Uterus (tissue), 4 donors: ENCODE data around the gene SCN4A. TPM values are rescaled to one million over a fixed set of nuclear protein-coding genes. Genes with fewer than 3 reads are reported as not detected.
"Not testable (repeated sequence)": the region's sequence is repeated elsewhere in the genome, so short reads cannot be mapped to it uniquely, and the experiment has no call there.

Source experiments
- DNase-seq, 2 donors: peaks; one replicate each; pipeline ENCODE4 v3.0.0-alpha.2; 2019 to 2020
- H3K27ac ChIP-seq, 2 donors: fragments of 200-600 bp; sonication (generic); 1 replicate in 1 of 2; 2 replicates in 1 of 2; pipeline ENCODE4 v1.5.1; 2016 to 2018
- H3K27me3 ChIP-seq, 2 donors: fragments of 200-600 bp; sonication (generic); one replicate each; pipeline ENCODE4 v1.5.1; 2018 to 2019; ENCODE audit warnings: control low read depth in 1 of 2
- H3K36me3 ChIP-seq, 2 donors: fragments of 200-600 bp; sonication (generic); one replicate each; pipeline ENCODE4 v1.5.1; 2019; ENCODE audit warnings: control low read depth in 1 of 2
- H3K4me1 ChIP-seq, 2 donors: fragments of 200-600 bp; sonication (generic); one replicate each; pipeline ENCODE4 v1.5.1; 2018 to 2019; ENCODE audit warnings: control low read depth in 1 of 2
- H3K4me3 ChIP-seq, 2 donors: fragments of 200-600 bp; sonication (generic); 1 replicate in 1 of 2; 2 replicates in 1 of 2; pipeline ENCODE4 v1.5.1; 2018 to 2019; ENCODE audit warnings: mild to moderate bottlenecking in 1 of 2
- H3K9me3 ChIP-seq, 2 donors: fragments of 200-600 bp; sonication (generic); one replicate each; pipeline ENCODE4 v1.5.1; 2019; ENCODE audit warnings: control low read depth in 1 of 2
- CTCF ChIP-seq, 4 experiments: fragments of 200-600 bp in 2 of 4; fragments of 450-650 bp in 2 of 4; sonication (generic) in 2 of 4; IDR thresholded peaks; one replicate each; pipeline ENCODE4 v1.5.1; 2016 to 2019; ENCODE audit warnings: antibody characterized with exemption in 4 of 4, mild to moderate bottlenecking in 2 of 4, moderate library complexity in 1 of 4
- POLR2A ChIP-seq, 2 donors: fragments of 450-650 bp; IDR thresholded peaks; one replicate each; pipeline ENCODE4 v1.6.1; 2016; ENCODE audit warnings: antibody characterized with exemption in 2 of 2, mild to moderate bottlenecking in 1 of 2, moderate library complexity in 1 of 2
- intact Hi-C: fragments of 100-400 bp; cut with DNase I; formaldehyde crosslinking; loops from one replicate; pipeline ENCODE4 v1.15.1; 2023; ENCODE audit warnings: low total_unique reads
- total RNA-seq, 4 donors: library from RNA; depleted of rRNA in 3 of 4; stranded (reverse); fragments of >200 nt in 3 of 4; gene quantifications; one replicate each; pipeline versions ENCODE4 v1.1.0 to v1.2.4, GENCODE V29; 2014 to 2023
- donor health status: DM: yes; HTN: yes; CAD: no.

Gene SCN4A
- total RNA-seq, 4 donors from 2014 or later = 0.14 to 0.24 TPM; not detected in 2

GRCh38 chr17:63918305-63918704 is 54.4 kb downstream of the SCN4A start:
- Histone ChIP-seq H3K36me3 (no peaks in the 10 kb centered on the region), H3K4me1 (no peaks in the 10 kb centered on the region), H3K27me3 (no peaks in the 10 kb centered on the region), H3K27ac (no peak overlapping the region), H3K4me3 (no peak overlapping the region), H3K9me3 (no peaks in the 10 kb centered on the region)
- DNase-seq = no peak
- no peak for TF ChIP-seq CTCF (IDR thresholded peaks at IDR 0.05)
- TF ChIP-seq POLR2A (IDR thresholded peaks at IDR 0.05) = no peak
- intact Hi-C loops = loop anchor here (10.0 kb wide), 1 partner anchor 216 kb away; the partner anchor contains the start of gene ERN1

GRCh38 chr17:63917646-63918045 is 55.1 kb downstream of the SCN4A start:
- H3K4me1 ChIP-seq = no peaks in the 10 kb centered on the region
- H3K9me3 ChIP-seq = no peaks in the 10 kb centered on the region
- H3K27me3 ChIP-seq = no peaks in the 10 kb centered on the region
- DNase-seq = no peak
- no peaks in the 10 kb centered on the region for H3K36me3 ChIP-seq
- H3K27ac ChIP-seq = no peak overlapping the region
- no peak overlapping the region for H3K4me3 ChIP-seq
- intact Hi-C loops = loop anchor here (10.0 kb wide), 1 partner anchor 217 kb away; the partner anchor contains the start of gene ERN1
- TF ChIP-seq POLR2A (IDR thresholded peaks at IDR 0.05) (no peak), CTCF (IDR thresholded peaks at IDR 0.05) (no peak)

GRCh38 chr17:63917206-63917605 is 55.5 kb downstream of the SCN4A start:
- not testable (repeated sequence) for H3K9me3 ChIP-seq, H3K4me1 ChIP-seq, H3K36me3 ChIP-seq, DNase-seq, H3K27ac ChIP-seq, H3K4me3 ChIP-seq, H3K27me3 ChIP-seq
- intact Hi-C loops = loop anchor here (10.0 kb wide), 1 partner anchor 218 kb away; the partner anchor contains the start of gene ERN1

GRCh38 chr17:63916566-63917185 is 56.0 kb downstream of the SCN4A start:
- TF ChIP-seq POLR2A (IDR thresholded peaks at IDR 0.05) (no peak), CTCF (IDR thresholded peaks at IDR 0.05) (no peak)
- H3K27ac ChIP-seq = no peak overlapping the region
- DNase-seq = no peak
- H3K27me3 ChIP-seq = no peaks in the 10 kb centered on the region
- H3K4me3 ChIP-seq = no peak overlapping the region
- no peaks in the 10 kb centered on the region for H3K36me3 ChIP-seq
- no peaks in the 10 kb centered on the region for H3K9me3 ChIP-seq
- intact Hi-C loops = loop anchor here (10.0 kb wide), 1 partner anchor 218 kb away; the partner anchor contains the start of gene ERN1
- H3K4me1 ChIP-seq = no peaks in the 10 kb centered on the region

GRCh38 chr17:63915753-63916152 is 57.0 kb downstream of the SCN4A start:
- intact Hi-C loops = loop anchor here (10.0 kb wide), 1 partner anchor 219 kb away; the partner anchor contains the start of gene ERN1
- DNase-seq, H3K4me1 ChIP-seq, H3K9me3 ChIP-seq, H3K27ac ChIP-seq, H3K4me3 ChIP-seq, H3K36me3 ChIP-seq, H3K27me3 ChIP-seq: not testable (repeated sequence)

- H3K4me1 ChIP-seq = no peaks in the 10 kb centered on the region
These were observed 58.2 kb downstream of the SCN4A start for GRCh38 chr17:63914471-63914870.

More at GRCh38 chr17:63914471-63914870, 58.2 kb downstream of the SCN4A start:
- no peak for TF ChIP-seq POLR2A (IDR thresholded peaks at IDR 0.05)
- TF ChIP-seq CTCF (IDR thresholded peaks at IDR 0.05) = no peak
- no peaks in the 10 kb centered on the region for H3K9me3 ChIP-seq
- intact Hi-C loops = loop anchor here (10.0 kb wide), 1 partner anchor 220 kb away; the partner anchor contains the start of gene ERN1
- H3K4me3 ChIP-seq = no peak overlapping the region
- no peak for DNase-seq
- no peak overlapping the region for H3K27ac ChIP-seq
- H3K27me3 ChIP-seq = no peaks in the 10 kb centered on the region
- no peaks in the 10 kb centered on the region for H3K36me3 ChIP-seq
